Mammary epithelial cell (primary cell): Measurements from ENCODE around the gene EXOC4.

Source experiments
- CTCF ChIP-seq, 2 donors: IDR thresholded peaks in 1 of 2; conservative IDR thresholded peaks in 1 of 2; 2 replicates each; pipeline ENCODE4 v1.5.1; 2011 to 2012; ENCODE audit warnings: inconsistent platforms in 2 of 2, low read length in 2 of 2, mild to moderate bottlenecking in 2 of 2, control low read depth in 1 of 2, low read depth in 1 of 2; ENCODE audit not compliant: insufficient read depth in 1 of 2; ENCODE audit errors: extremely low read depth in 1 of 2
- EZH2 ChIP-seq: IDR thresholded peaks from 2 replicates; pipeline ENCODE4 v1.6.1; 2012; ENCODE audit warnings: low read length, inconsistent platforms, borderline replicate concordance

GRCh38 chr7:133863362-133864061, 610.6 kb downstream of the EXOC4 start:
- no peak for TF ChIP-seq CTCF (conservative IDR thresholded peaks at IDR 0.05 in 1 of 2, IDR thresholded peaks at IDR 0.05 in 1 of 2; ENCODE audit: extremely low read depth in 1 of 2, insufficient read depth in 1 of 2, low read depth in 1 of 2, low read length in 2 of 2)
- no peak for TF ChIP-seq EZH2
